NOMO-1 treated with DMSO at 0.1 percent for 48 hours (cell line): ENCODE measurements around the gene HK2.
"Not testable (repeated sequence)": the region's sequence is repeated elsewhere in the genome, so short reads cannot be mapped to it uniquely, and the experiment has no call there.

ENCODE experiments used
- DNase-seq: peaks from one replicate; lab custom pipeline; 2025; ENCODE audit not compliant: unreplicated experiment; lab: John Stamatoyannopoulos, UW

The HK2 gene

GRCh38 chr2:74833418-74834233, at the start of gene HK2:
Gene HK2, plus strand, starts transcription at chr2:74834127. Its CDS starts 454 bp downstream, at chr2:74834581.
- DNase-seq: peak; percentile 91

- DNase-seq: peak; percentile 70
Observed at GRCh38 chr2:74789271-74789670, 44.7 kb upstream of the HK2 start.

- no peak for DNase-seq
Observed at GRCh38 chr2:74792282-74792681, 41.6 kb upstream of the HK2 start.

- DNase-seq: not testable (repeated sequence)
Observed at GRCh38 chr2:74794878-74795277, 39.0 kb upstream of the HK2 start.

- no peak for DNase-seq
Observed at GRCh38 chr2:74806355-74806839, 27.5 kb upstream of the HK2 start.

GRCh38 chr2:74806920-74807319, 27.0 kb upstream of the HK2 start:
- peak; percentile 97 for DNase-seq

GRCh38 chr2:74812787-74813590, 20.9 kb upstream of the HK2 start:
- no peak for DNase-seq

GRCh38 chr2:74814102-74814501, 19.8 kb upstream of the HK2 start:
- DNase-seq: no peak

- DNase-seq: no peak
Observed at GRCh38 chr2:74815941-74816340, 18.0 kb upstream of the HK2 start.

GRCh38 chr2:74816540-74817303, 17.2 kb upstream of the HK2 start:
- DNase-seq: peak; percentile 91

GRCh38 chr2:74817304-74817675, 16.6 kb upstream of the HK2 start:
- DNase-seq: peak; percentile 91

GRCh38 chr2:74819702-74820101, 14.2 kb upstream of the HK2 start:
- DNase-seq: no peak

GRCh38 chr2:74821177-74822126, 12.5 kb upstream of the HK2 start:
- no peak for DNase-seq

- no peak for DNase-seq
Observed at GRCh38 chr2:74822771-74823566, 11.0 kb upstream of the HK2 start.

- peak; percentile 86 for DNase-seq
Observed at GRCh38 chr2:74824679-74825078, 9.2 kb upstream of the HK2 start.

GRCh38 chr2:74828543-74828942, 5.4 kb upstream of the HK2 start:
- no peak for DNase-seq

- peak; percentile 65 for DNase-seq
Observed at GRCh38 chr2:74831693-74832530, 2.0 kb upstream of the HK2 start.

- peak; percentile 11 for DNase-seq
Observed at GRCh38 chr2:74834234-74834791, 386 bp downstream of the HK2 start.
